ENCODE data around the gene LSS.

DNA sequence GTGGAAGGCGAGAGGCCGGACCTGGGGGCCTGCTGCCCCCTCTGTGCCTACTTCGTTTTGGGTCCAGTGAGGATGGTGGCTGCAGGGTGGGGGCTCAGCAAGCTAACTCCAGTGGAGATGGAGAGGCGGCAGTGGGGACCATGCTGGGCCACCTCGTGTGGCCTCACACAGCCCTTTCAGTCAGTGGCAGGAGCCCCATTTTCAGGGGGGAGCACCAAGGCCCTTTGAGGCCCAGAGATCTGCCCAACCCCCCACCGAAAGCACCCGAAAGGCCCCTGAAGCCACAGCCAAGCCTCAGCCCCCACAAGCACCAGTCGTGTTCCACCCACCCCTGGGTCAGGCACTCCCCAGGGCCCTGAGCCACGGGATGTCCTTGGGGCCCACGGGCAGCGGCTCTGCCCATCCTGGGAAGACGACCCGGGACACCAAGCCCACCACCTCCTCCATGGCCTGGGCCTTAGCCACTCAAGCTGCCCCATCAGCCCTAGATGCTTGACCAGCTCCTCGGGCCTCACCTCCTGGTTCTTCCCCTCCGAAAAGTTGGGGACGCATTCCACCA, 73.5 kb downstream of the LSS start:
- TF ChIP-seq EZH2 (optimal IDR thresholded peaks at IDR 0.05; ENCODE audit: low read depth, low read length) = no peak
- TF ChIP-seq, protein P1, sequence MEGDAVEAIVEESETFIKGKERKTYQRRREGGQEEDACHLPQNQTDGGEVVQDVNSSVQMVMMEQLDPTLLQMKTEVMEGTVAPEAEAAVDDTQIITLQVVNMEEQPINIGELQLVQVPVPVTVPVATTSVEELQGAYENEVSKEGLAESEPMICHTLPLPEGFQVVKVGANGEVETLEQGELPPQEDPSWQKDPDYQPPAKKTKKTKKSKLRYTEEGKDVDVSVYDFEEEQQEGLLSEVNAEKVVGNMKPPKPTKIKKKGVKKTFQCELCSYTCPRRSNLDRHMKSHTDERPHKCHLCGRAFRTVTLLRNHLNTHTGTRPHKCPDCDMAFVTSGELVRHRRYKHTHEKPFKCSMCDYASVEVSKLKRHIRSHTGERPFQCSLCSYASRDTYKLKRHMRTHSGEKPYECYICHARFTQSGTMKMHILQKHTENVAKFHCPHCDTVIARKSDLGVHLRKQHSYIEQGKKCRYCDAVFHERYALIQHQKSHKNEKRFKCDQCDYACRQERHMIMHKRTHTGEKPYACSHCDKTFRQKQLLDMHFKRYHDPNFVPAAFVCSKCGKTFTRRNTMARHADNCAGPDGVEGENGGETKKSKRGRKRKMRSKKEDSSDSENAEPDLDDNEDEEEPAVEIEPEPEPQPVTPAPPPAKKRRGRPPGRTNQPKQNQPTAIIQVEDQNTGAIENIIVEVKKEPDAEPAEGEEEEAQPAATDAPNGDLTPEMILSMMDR (IDR thresholded peaks at IDR 0.05; ENCODE audit: low read length) = no peak

Measured in MM.1S (cell line).